ENCODE measurements around the gene MEX3C.

MEX3C gene

DNA sequence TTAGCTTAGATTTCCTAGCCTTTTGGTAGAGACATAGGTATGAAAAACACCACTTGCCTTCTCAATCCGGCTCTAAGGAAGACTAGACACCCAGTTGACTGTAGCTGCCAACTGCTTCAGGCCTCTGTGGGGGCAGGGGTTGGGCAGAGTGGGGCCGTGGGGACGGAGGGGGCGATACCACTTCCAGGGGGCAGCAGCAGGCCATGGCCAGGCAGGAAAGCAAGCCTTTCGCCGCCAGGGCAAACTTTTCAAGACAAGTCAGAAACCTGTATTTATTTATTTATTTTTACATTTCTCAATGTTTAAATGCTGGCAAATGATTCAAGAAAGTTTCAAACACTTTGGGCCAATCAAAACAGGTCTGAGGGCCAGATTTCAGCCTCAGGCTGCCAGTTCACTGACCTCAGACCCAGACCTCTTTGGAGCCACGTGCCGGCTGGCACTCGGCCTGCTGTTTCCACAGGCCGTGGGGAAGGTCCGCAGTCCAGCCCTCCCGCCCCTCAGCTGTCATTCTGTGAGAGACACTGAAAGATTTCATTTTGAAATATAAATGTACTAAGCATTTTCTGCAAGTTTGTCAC, 63.8 kb downstream of the MEX3C start:
- no peak for DNase-seq
- Histone ChIP-seq H3K18ac (ENCODE audit: low read length) (no peak overlapping the region), H3K14ac (ENCODE audit: low read length) (no peak overlapping the region), H2BK120ac (ENCODE audit: insufficient read depth, low read length, poor library complexity) (no peak overlapping the region), H2BK5ac (ENCODE audit: low read depth, low read length, poor library complexity) (no peak overlapping the region), H4K12ac (ENCODE audit: low read depth, low read length) (no peak overlapping the region), H4K8ac (ENCODE audit: low read depth, low read length) (no peak overlapping the region), H3K23ac (ENCODE audit: low read length) (no peak overlapping the region), H3K27me3 (ENCODE audit: insufficient read depth, low read length) (no peaks in the 10 kb centered on the region), H3K4me1 (ENCODE audit: control insufficient read depth in 1 of 2, insufficient read depth in 2 of 2, low read length in 2 of 2) (peaks cover 3 to 4% of the 10 kb centered on the region in 2 experiments), H2AFZ (ENCODE audit: insufficient read depth, low read length, poor library complexity) (no peak overlapping the region), H3K36me3 (ENCODE audit: control insufficient read depth in 1 of 2, insufficient read depth in 2 of 2, low read length in 2 of 2) (no peaks in the 10 kb centered on the region), H3K79me1 (ENCODE audit: low read length) (peaks cover 3% of the 10 kb centered on the region), H2BK12ac (ENCODE audit: low read length) (no peak overlapping the region), H2AK5ac (ENCODE audit: low read length) (no peak overlapping the region), H3K27ac (ENCODE audit: low read depth, low read length) (no peak overlapping the region), H3K4me3 (ENCODE audit: low read depth, low read length) (no peak overlapping the region), H4K91ac (ENCODE audit: low read depth, low read length) (no peak overlapping the region), H3K9ac (ENCODE audit: low read length) (no peak overlapping the region), H3K4me2 (ENCODE audit: low read length) (no peak overlapping the region), H3K9me3 (ENCODE audit: insufficient read depth, low read depth, low read length) (no peaks in the 10 kb centered on the region), H3K79me2 (ENCODE audit: control insufficient read depth, insufficient read depth, low read length, poor library complexity) (no peaks in the 10 kb centered on the region), H3K4ac (ENCODE audit: low read depth, low read length) (no peak overlapping the region)
- WGBS (ENCODE audit: extremely low coverage, insufficient coverage, insufficient read length): no CpG with 5 or more reads among the region's 12 CpGs

DNA sequence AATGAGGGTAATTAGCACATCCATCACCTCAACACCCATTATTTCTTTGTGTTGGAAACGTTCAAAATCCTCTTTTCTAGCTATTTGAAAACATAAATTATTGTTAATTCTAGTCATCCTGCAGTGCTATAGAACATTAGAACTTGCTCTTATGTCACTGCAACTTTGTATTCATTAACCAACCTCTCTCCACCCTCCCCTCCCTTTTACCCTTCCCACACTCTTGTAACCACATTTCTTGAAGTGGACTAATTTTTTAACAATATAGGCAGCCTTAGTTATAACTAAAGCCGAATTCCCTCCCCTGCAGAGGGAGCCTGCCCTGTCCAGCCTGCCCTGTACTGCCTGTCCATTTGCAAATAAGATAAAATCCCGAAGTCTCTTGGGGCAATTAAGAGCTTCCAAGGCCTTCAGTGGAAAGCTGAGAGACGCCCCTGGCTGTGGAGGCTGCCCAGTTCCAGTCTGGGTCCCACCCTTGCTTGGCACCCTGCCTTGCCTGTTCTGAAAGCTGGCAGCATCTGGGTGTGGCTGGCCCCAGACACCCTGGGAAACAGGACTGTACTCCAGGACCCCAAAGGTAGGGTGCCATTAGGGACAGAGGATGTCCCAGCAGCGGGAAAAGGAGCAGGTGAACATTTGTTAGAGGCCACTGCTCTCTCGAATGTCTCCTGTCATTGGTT, 65.1 kb downstream of the MEX3C start:
- Histone ChIP-seq H3K9ac (ENCODE audit: low read length) (no peak overlapping the region), H2BK12ac (ENCODE audit: low read length) (no peak overlapping the region), H2BK120ac (ENCODE audit: insufficient read depth, low read length, poor library complexity) (no peak overlapping the region), H4K91ac (ENCODE audit: low read depth, low read length) (no peak overlapping the region), H3K79me1 (ENCODE audit: low read length) (peaks cover 2% of the 10 kb centered on the region), H2AFZ (ENCODE audit: insufficient read depth, low read length, poor library complexity) (no peak overlapping the region), H3K23ac (ENCODE audit: low read length) (no peak overlapping the region), H2AK5ac (ENCODE audit: low read length) (no peak overlapping the region), H3K36me3 (ENCODE audit: control insufficient read depth in 1 of 2, insufficient read depth in 2 of 2, low read length in 2 of 2) (no peaks in the 10 kb centered on the region), H3K4me3 (ENCODE audit: low read depth, low read length) (no peak overlapping the region), H3K4me1 (ENCODE audit: control insufficient read depth in 1 of 2, insufficient read depth in 2 of 2, low read length in 2 of 2) (peaks cover 2 to 3% of the 10 kb centered on the region in 2 experiments), H3K79me2 (ENCODE audit: control insufficient read depth, insufficient read depth, low read length, poor library complexity) (no peaks in the 10 kb centered on the region), H4K8ac (ENCODE audit: low read depth, low read length) (no peak overlapping the region), H3K9me3 (ENCODE audit: insufficient read depth, low read depth, low read length) (no peaks in the 10 kb centered on the region), H3K4ac (ENCODE audit: low read depth, low read length) (no peak overlapping the region), H2BK5ac (ENCODE audit: low read depth, low read length, poor library complexity) (no peak overlapping the region), H3K14ac (ENCODE audit: low read length) (no peak overlapping the region), H3K4me2 (ENCODE audit: low read length) (no peak overlapping the region), H3K27ac (ENCODE audit: low read depth, low read length) (no peak overlapping the region), H4K12ac (ENCODE audit: low read depth, low read length) (no peak overlapping the region), H3K27me3 (ENCODE audit: insufficient read depth, low read length) (no peaks in the 10 kb centered on the region), H3K18ac (ENCODE audit: low read length) (no peak overlapping the region)
- no CpG with 5 or more reads among the region's 6 CpGs for WGBS (ENCODE audit: extremely low coverage, insufficient coverage, insufficient read length)
- no peak for DNase-seq

DNA sequence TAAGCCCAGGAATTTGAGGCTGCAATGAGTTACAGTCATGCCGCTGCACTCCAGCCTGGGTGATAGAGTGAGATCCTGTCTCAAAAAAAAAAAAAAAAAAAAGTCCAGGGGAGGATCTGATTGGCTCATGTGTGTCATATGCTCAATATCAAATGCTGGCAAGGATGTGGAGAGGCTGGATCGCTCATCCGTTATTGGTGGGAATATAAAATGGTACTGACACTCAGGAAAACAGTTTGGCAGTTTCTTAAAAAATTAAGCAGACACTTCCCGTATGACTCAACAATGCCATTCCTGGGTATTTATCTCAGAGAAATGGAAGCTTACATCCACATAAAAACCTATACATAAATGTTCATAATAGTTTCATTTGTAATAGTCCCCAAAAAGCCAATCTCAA, 68.9 kb downstream of the MEX3C start:
- Histone ChIP-seq H3K9me3 (ENCODE audit: insufficient read depth, low read depth, low read length) (no peaks in the 10 kb centered on the region), H3K18ac (ENCODE audit: low read length) (no peak overlapping the region), H2BK12ac (ENCODE audit: low read length) (no peak overlapping the region), H2AK5ac (ENCODE audit: low read length) (no peak overlapping the region), H3K27me3 (ENCODE audit: insufficient read depth, low read length) (no peaks in the 10 kb centered on the region), H2BK5ac (ENCODE audit: low read depth, low read length, poor library complexity) (no peak overlapping the region), H3K23ac (ENCODE audit: low read length) (no peak overlapping the region), H3K4me1 (ENCODE audit: control insufficient read depth in 1 of 2, insufficient read depth in 2 of 2, low read length in 2 of 2) (no peaks in the 10 kb centered on the region), H3K79me1 (ENCODE audit: low read length) (no peaks in the 10 kb centered on the region), H3K4me2 (ENCODE audit: low read length) (no peak overlapping the region), H2AFZ (ENCODE audit: insufficient read depth, low read length, poor library complexity) (no peak overlapping the region), H3K14ac (ENCODE audit: low read length) (no peak overlapping the region), H3K4ac (ENCODE audit: low read depth, low read length) (no peak overlapping the region), H4K8ac (ENCODE audit: low read depth, low read length) (no peak overlapping the region), H4K91ac (ENCODE audit: low read depth, low read length) (no peak overlapping the region), H3K27ac (ENCODE audit: low read depth, low read length) (no peak overlapping the region), H4K12ac (ENCODE audit: low read depth, low read length) (no peak overlapping the region), H3K4me3 (ENCODE audit: low read depth, low read length) (no peak overlapping the region), H3K79me2 (ENCODE audit: control insufficient read depth, insufficient read depth, low read length, poor library complexity) (no peaks in the 10 kb centered on the region), H3K36me3 (ENCODE audit: control insufficient read depth in 1 of 2, insufficient read depth in 2 of 2, low read length in 2 of 2) (no peaks in the 10 kb centered on the region), H3K9ac (ENCODE audit: low read length) (no peak overlapping the region), H2BK120ac (ENCODE audit: insufficient read depth, low read length, poor library complexity) (no peak overlapping the region)
- WGBS (ENCODE audit: extremely low coverage, insufficient coverage, insufficient read length): no CpG with 5 or more reads among the region's 4 CpGs
- no peak for DNase-seq

DNA sequence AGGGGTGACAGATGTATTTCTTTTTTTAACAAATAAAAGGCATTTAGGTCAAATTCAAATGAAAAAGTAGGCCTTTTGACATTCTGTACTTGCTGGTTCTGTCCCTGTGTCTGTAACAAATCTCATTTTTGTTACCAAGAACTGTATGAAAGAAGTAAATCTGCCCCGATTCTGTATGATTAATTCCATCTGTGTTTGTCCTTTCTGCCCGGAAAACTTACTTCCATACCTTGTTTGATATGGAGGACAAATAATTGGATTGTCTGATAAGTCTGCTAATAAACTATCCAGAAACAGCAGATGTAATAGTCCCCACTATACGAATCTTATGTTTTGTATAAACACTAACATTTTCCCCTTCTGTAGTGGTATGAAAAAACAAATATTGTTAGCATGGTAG, 69.8 kb downstream of the MEX3C start:
- Histone ChIP-seq H3K18ac (ENCODE audit: low read length) (no peak overlapping the region), H4K8ac (ENCODE audit: low read depth, low read length) (no peak overlapping the region), H2AK5ac (ENCODE audit: low read length) (no peak overlapping the region), H3K27me3 (ENCODE audit: insufficient read depth, low read length) (no peaks in the 10 kb centered on the region), H3K23ac (ENCODE audit: low read length) (no peak overlapping the region), H3K4me3 (ENCODE audit: low read depth, low read length) (no peak overlapping the region), H3K4me1 (ENCODE audit: control insufficient read depth in 1 of 2, insufficient read depth in 2 of 2, low read length in 2 of 2) (no peaks in the 10 kb centered on the region), H2BK12ac (ENCODE audit: low read length) (no peak overlapping the region), H3K36me3 (ENCODE audit: control insufficient read depth in 1 of 2, insufficient read depth in 2 of 2, low read length in 2 of 2) (no peaks in the 10 kb centered on the region), H2BK120ac (ENCODE audit: insufficient read depth, low read length, poor library complexity) (no peak overlapping the region), H3K4me2 (ENCODE audit: low read length) (no peak overlapping the region), H3K79me2 (ENCODE audit: control insufficient read depth, insufficient read depth, low read length, poor library complexity) (no peaks in the 10 kb centered on the region), H2AFZ (ENCODE audit: insufficient read depth, low read length, poor library complexity) (no peak overlapping the region), H3K27ac (ENCODE audit: low read depth, low read length) (no peak overlapping the region), H3K4ac (ENCODE audit: low read depth, low read length) (no peak overlapping the region), H3K9ac (ENCODE audit: low read length) (no peak overlapping the region), H3K9me3 (ENCODE audit: insufficient read depth, low read depth, low read length) (no peaks in the 10 kb centered on the region), H4K12ac (ENCODE audit: low read depth, low read length) (no peak overlapping the region), H4K91ac (ENCODE audit: low read depth, low read length) (no peak overlapping the region), H2BK5ac (ENCODE audit: low read depth, low read length, poor library complexity) (no peak overlapping the region), H3K79me1 (ENCODE audit: low read length) (no peaks in the 10 kb centered on the region), H3K14ac (ENCODE audit: low read length) (no peak overlapping the region)
- WGBS (ENCODE audit: extremely low coverage, insufficient coverage, insufficient read length): no CpG with 5 or more reads among the region's 3 CpGs
- no peak for DNase-seq
